Measurements from ENCODE around the gene SGF29. TPM values are rescaled to one million over a fixed set of nuclear protein-coding genes. Genes with fewer than 3 reads are reported as not detected.
A peak's percentile ranks its signal among the peaks of the same experiment; 100 is the strongest.
"Not testable (repeated sequence)": the region's sequence is repeated elsewhere in the genome, so short reads cannot be mapped to it uniquely, and the experiment has no call there.

SGF29 gene
- total and polyA plus RNA-seq, 2 donors (not counting 1 experiment from before 2014, with no cell fraction given), result 1.6 to 6.9 TPM

- H3K4me2 ChIP-seq (ENCODE audit: extremely low read depth, insufficient read depth, low read length); H3K9me3 ChIP-seq (ENCODE audit: control insufficient read depth, insufficient read depth, low read depth, low read length); H2AFZ ChIP-seq (ENCODE audit: low read length); H3K27ac ChIP-seq (ENCODE audit: insufficient read depth, low read length); H4K20me1 ChIP-seq (ENCODE audit: control insufficient read depth, extremely low read depth, insufficient read depth, low read length); H3K4me3 ChIP-seq (replicated peaks in 1 of 4; ENCODE audit: control extremely low read depth in 1 of 4, insufficient read depth in 1 of 4, low read depth in 3 of 4, low read length in 4 of 4); H3K27me3 ChIP-seq (ENCODE audit: control insufficient read depth, insufficient read depth, low read length); H3K36me3 ChIP-seq (ENCODE audit: control insufficient read depth, insufficient read depth, low read length); H3K4me1 ChIP-seq (ENCODE audit: control insufficient read depth, extremely low read depth, insufficient read depth, low read length); H3K79me2 ChIP-seq (ENCODE audit: control insufficient read depth, insufficient read depth, low read length); H3K9ac ChIP-seq (ENCODE audit: insufficient read depth, low read length): not testable (repeated sequence)
- peak; percentile 20 to 24 for DNase-seq (ENCODE audit: low read depth in 2 of 2)
- TF ChIP-seq CTCF (conservative IDR thresholded peaks at IDR 0.05 in 1 of 2, IDR thresholded peaks at IDR 0.05 in 1 of 2; ENCODE audit: low read depth in 1 of 2, low read length in 2 of 2), result peak; percentile 47 to 61
These were observed 61.9 kb downstream of the SGF29 start for GRCh38 chr16:28615486-28616223.

- not testable (repeated sequence) for H3K4me2 ChIP-seq (ENCODE audit: extremely low read depth, insufficient read depth, low read length); H3K9ac ChIP-seq (ENCODE audit: insufficient read depth, low read length); H3K79me2 ChIP-seq (ENCODE audit: control insufficient read depth, insufficient read depth, low read length); H2AFZ ChIP-seq (ENCODE audit: low read length); H3K4me1 ChIP-seq (ENCODE audit: control insufficient read depth, extremely low read depth, insufficient read depth, low read length); H3K36me3 ChIP-seq (ENCODE audit: control insufficient read depth, insufficient read depth, low read length); H3K27me3 ChIP-seq (ENCODE audit: control insufficient read depth, insufficient read depth, low read length); H3K9me3 ChIP-seq (ENCODE audit: control insufficient read depth, insufficient read depth, low read depth, low read length); H3K27ac ChIP-seq (ENCODE audit: insufficient read depth, low read length); H3K4me3 ChIP-seq (replicated peaks in 1 of 4; ENCODE audit: control extremely low read depth in 1 of 4, insufficient read depth in 1 of 4, low read depth in 3 of 4, low read length in 4 of 4); DNase-seq (ENCODE audit: low read depth in 2 of 2); H4K20me1 ChIP-seq (ENCODE audit: control insufficient read depth, extremely low read depth, insufficient read depth, low read length)
These were observed 62.5 kb downstream of the SGF29 start for GRCh38 chr16:28616224-28616577.

- Histone ChIP-seq H3K9ac (ENCODE audit: insufficient read depth, low read length) (no peak overlapping the region), H3K4me3 (replicated peaks in 1 of 4; ENCODE audit: control extremely low read depth in 1 of 4, insufficient read depth in 1 of 4, low read depth in 3 of 4, low read length in 4 of 4) (no peak overlapping the region), H3K4me1 (ENCODE audit: control insufficient read depth, extremely low read depth, insufficient read depth, low read length) (no peaks in the 10 kb centered on the region), H4K20me1 (ENCODE audit: control insufficient read depth, extremely low read depth, insufficient read depth, low read length) (no peaks in the 10 kb centered on the region), H2AFZ (ENCODE audit: low read length) (no peak overlapping the region), H3K36me3 (ENCODE audit: control insufficient read depth, insufficient read depth, low read length) (no peaks in the 10 kb centered on the region), H3K79me2 (ENCODE audit: control insufficient read depth, insufficient read depth, low read length) (no peaks in the 10 kb centered on the region), H3K27me3 (ENCODE audit: control insufficient read depth, insufficient read depth, low read length) (peaks cover 2% of the 10 kb centered on the region), H3K9me3 (ENCODE audit: control insufficient read depth, insufficient read depth, low read depth, low read length) (no peaks in the 10 kb centered on the region), H3K27ac (ENCODE audit: insufficient read depth, low read length) (no peak overlapping the region), H3K4me2 (ENCODE audit: extremely low read depth, insufficient read depth, low read length) (no peak overlapping the region)
- TF ChIP-seq EZH2 (IDR thresholded peaks at IDR 0.05; ENCODE audit: low read length, missing control alignments), result no peak
- no peak for TF ChIP-seq CTCF (conservative IDR thresholded peaks at IDR 0.05 in 1 of 2, IDR thresholded peaks at IDR 0.05 in 1 of 2; ENCODE audit: low read depth in 1 of 2, low read length in 2 of 2)
- no peak for DNase-seq (ENCODE audit: low read depth in 2 of 2)
These were observed 62.9 kb downstream of the SGF29 start for GRCh38 chr16:28616636-28617035.
